ENCODE results near the gene MBOAT1.

DNA sequence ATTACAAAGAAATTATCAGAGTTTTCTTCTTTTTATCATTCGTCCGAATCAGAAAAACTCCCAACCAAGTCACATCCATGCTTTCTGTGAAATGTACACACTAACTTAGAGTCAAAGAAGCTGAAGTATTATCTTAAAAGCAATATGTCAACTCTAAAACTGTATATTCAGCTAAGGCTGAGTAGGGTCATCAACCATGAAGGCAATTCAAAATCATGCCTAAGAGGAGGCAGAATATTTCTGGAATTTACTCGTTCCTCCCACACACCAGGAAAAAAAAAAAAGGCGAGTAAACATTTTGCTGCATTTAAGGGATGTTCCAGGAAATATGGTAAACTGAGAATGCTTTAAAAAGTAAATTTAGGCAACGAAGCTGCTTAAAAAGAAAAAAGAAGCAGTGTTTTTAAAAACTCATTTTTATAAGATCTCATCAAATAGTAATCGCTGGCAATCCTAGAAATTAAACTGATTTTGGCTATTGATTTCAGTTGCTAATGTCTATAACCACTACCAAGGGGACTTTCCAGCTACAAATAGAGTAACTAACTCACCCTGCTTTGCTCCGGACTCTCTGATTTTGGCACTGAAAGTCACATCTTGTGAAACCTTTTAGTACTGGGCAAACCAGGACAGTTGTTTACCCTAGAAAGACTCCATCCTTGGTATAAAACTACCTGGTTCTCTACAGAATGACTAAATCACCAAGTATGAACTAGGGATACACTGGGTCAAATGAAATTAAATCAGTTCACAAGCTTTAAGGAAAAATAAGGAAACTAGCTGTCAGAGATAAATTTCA, 82.8 kb downstream of the MBOAT1 start:
- no peak for TF ChIP-seq POLR2A (IDR thresholded peaks at IDR 0.05)
- TF ChIP-seq, protein P1, sequence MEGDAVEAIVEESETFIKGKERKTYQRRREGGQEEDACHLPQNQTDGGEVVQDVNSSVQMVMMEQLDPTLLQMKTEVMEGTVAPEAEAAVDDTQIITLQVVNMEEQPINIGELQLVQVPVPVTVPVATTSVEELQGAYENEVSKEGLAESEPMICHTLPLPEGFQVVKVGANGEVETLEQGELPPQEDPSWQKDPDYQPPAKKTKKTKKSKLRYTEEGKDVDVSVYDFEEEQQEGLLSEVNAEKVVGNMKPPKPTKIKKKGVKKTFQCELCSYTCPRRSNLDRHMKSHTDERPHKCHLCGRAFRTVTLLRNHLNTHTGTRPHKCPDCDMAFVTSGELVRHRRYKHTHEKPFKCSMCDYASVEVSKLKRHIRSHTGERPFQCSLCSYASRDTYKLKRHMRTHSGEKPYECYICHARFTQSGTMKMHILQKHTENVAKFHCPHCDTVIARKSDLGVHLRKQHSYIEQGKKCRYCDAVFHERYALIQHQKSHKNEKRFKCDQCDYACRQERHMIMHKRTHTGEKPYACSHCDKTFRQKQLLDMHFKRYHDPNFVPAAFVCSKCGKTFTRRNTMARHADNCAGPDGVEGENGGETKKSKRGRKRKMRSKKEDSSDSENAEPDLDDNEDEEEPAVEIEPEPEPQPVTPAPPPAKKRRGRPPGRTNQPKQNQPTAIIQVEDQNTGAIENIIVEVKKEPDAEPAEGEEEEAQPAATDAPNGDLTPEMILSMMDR (IDR thresholded peaks at IDR 0.05) = no peak

Measured in Peyer's patch (tissue), 4 donors.